Measurements from ENCODE around the gene BHMT2.

- no peak for TF ChIP-seq POLR2A (IDR thresholded peaks at IDR 0.05; ENCODE audit: low read length)
- no peak for TF ChIP-seq GATA1 (IDR thresholded peaks at IDR 0.05; ENCODE audit: low read depth, low read length)
Measured at GRCh38 chr5:79023947-79024346, 45.6 kb upstream of the BHMT2 start.

Data from erythroblast (primary cell).